ENCODE results near the gene ANKRD9. TPM values are rescaled to one million over a fixed set of nuclear protein-coding genes. Genes with fewer than 3 reads are reported as not detected.

The ANKRD9 gene
- total and polyA plus RNA-seq, 10 of the 15 experiments (the other 5 are each of a cell fraction or from before 2014, with no cell fraction given) = 0.03 to 3.6 (median 0.49) TPM

- ChIA-PET SMC1A (ENCODE audit: uncharacterized antibody, unreplicated experiment) (no interaction called here), POLR2A (interaction anchor here (0.5 kb wide), 1 partner anchor 125 kb away, joined by 3 read pairs; no protein-coding TSS in a partner anchor), RAD21 (ENCODE audit: unreplicated experiment) (no interaction called here), CTCF (no interaction called here)
- in situ Hi-C loops (cut with MboI) = no loop called here
- TF ChIP-seq YBX1 (IDR thresholded peaks at IDR 0.05) (no peak), ZNF622 (IDR thresholded peaks at IDR 0.05) (no peak)
- no TSS peak for BruUV-seq (replicated peaks)
- Histone ChIP-seq H3K79me2 (ENCODE audit: control insufficient read depth, insufficient read depth, low read length) (no peaks in the 10 kb centered on the region), H4K20me1 (ENCODE audit: control insufficient read depth, insufficient read depth) (no peaks in the 10 kb centered on the region), H3K9me3 (replicated peaks; ENCODE audit: control insufficient read depth, insufficient read depth, low read length) (no peaks in the 10 kb centered on the region), H2AFZ (ENCODE audit: control insufficient read depth, low read depth, low read length) (no peak overlapping the region), H3K4me3 (no peak overlapping the region), H3K27me3 (replicated peaks in 1 of 2; ENCODE audit: control insufficient read depth in 2 of 2, insufficient read depth in 2 of 2, low read length in 1 of 2) (no peaks in the 10 kb centered on the region), H3K9ac (ENCODE audit: control insufficient read depth, insufficient read depth, low read length) (no peak overlapping the region), H3K36me3 (ENCODE audit: control insufficient read depth in 2 of 2, insufficient read depth in 2 of 2, low read length in 1 of 2) (no peaks in the 10 kb centered on the region), H3K4me2 (ENCODE audit: control insufficient read depth, insufficient read depth) (no peak overlapping the region), H3K4me1 (ENCODE audit: control insufficient read depth, insufficient read depth, low read length) (no peaks in the 10 kb centered on the region), H3K27ac (ENCODE audit: control insufficient read depth, insufficient read depth) (no peak overlapping the region)
- 79% methylated on average over 8 of the region's 8 CpGs for WGBS (ENCODE audit: insufficient coverage, insufficient replicate concordance, low lambda C conversion rate, missing lambda C conversion rate)
- intact Hi-C loops (cut with micrococcal nuclease; ENCODE audit: unreplicated experiment) = no loop called here
- ATAC-seq = no peak
- DNase-seq (ENCODE audit: low read depth, low spot score) = no peak
- FAIRE-seq = no peak
These were observed 27.8 kb downstream of the ANKRD9 start for GRCh38 chr14:102481791-102482238.

- H3K4me1 ChIP-seq (ENCODE audit: control insufficient read depth, insufficient read depth, low read length) = no peaks in the 10 kb centered on the region
- H3K27ac ChIP-seq (ENCODE audit: control insufficient read depth, insufficient read depth) = no peak overlapping the region
- POLR2A ChIA-PET = interaction anchor here (0.5 kb wide), 1 partner anchor 126 kb away, joined by 3 read pairs; no protein-coding TSS in a partner anchor
- no TSS peak for BruUV-seq (replicated peaks)
- H3K27me3 ChIP-seq (replicated peaks in 1 of 2; ENCODE audit: control insufficient read depth in 2 of 2, insufficient read depth in 2 of 2, low read length in 1 of 2) = no peaks in the 10 kb centered on the region
- SMC1A ChIA-PET (ENCODE audit: uncharacterized antibody, unreplicated experiment) = no interaction called here
- H3K9me3 ChIP-seq (replicated peaks; ENCODE audit: control insufficient read depth, insufficient read depth, low read length) = no peaks in the 10 kb centered on the region
- H3K4me3 ChIP-seq = no peak overlapping the region
- no peaks in the 10 kb centered on the region for H3K79me2 ChIP-seq (ENCODE audit: control insufficient read depth, insufficient read depth, low read length)
- no peak overlapping the region for H3K9ac ChIP-seq (ENCODE audit: control insufficient read depth, insufficient read depth, low read length)
- CTCF ChIA-PET = no interaction called here
- in situ Hi-C loops (cut with MboI) (no loop called here), intact Hi-C loops (cut with micrococcal nuclease; ENCODE audit: unreplicated experiment) (no loop called here)
- no peak for ATAC-seq
- no peak overlapping the region for H2AFZ ChIP-seq (ENCODE audit: control insufficient read depth, low read depth, low read length)
- FAIRE-seq = no peak
- no peaks in the 10 kb centered on the region for H4K20me1 ChIP-seq (ENCODE audit: control insufficient read depth, insufficient read depth)
- H3K4me2 ChIP-seq (ENCODE audit: control insufficient read depth, insufficient read depth) = no peak overlapping the region
- DNase-seq (ENCODE audit: low read depth, low spot score) = no peak
- no peaks in the 10 kb centered on the region for H3K36me3 ChIP-seq (ENCODE audit: control insufficient read depth in 2 of 2, insufficient read depth in 2 of 2, low read length in 1 of 2)
- RAD21 ChIA-PET (ENCODE audit: unreplicated experiment) = no interaction called here
- 100% methylated on average over 4 of the region's 4 CpGs for WGBS (ENCODE audit: insufficient coverage, insufficient replicate concordance, low lambda C conversion rate, missing lambda C conversion rate)
- TF ChIP-seq POLR2A (IDR thresholded peaks at IDR 0.05; ENCODE audit: low read depth, low read length) (no peak), TARDBP (IDR thresholded peaks at IDR 0.05; ENCODE audit: borderline replicate concordance) (no peak), CHD2 (IDR thresholded peaks at IDR 0.05; ENCODE audit: borderline replicate concordance, low read depth, low read length) (no peak), MEF2B (IDR thresholded peaks at IDR 0.05; ENCODE audit: partially characterized antibody, poor library complexity, severe bottlenecking) (no peak), RFX5 (IDR thresholded peaks at IDR 0.05; ENCODE audit: low read depth, low read length) (no peak), MAX (IDR thresholded peaks at IDR 0.05; ENCODE audit: low read depth, low read length) (no peak), CEBPZ (IDR thresholded peaks at IDR 0.05; ENCODE audit: low read depth, low read length) (no peak), NR2C1 (IDR thresholded peaks at IDR 0.05) (no peak), POLR2AphosphoS2 (IDR thresholded peaks at IDR 0.05; ENCODE audit: low read depth, low read length) (no peak), ATF7 (IDR thresholded peaks at IDR 0.05; ENCODE audit: low read depth) (no peak), POU2F2 (IDR thresholded peaks at IDR 0.05; ENCODE audit: borderline replicate concordance, low read depth, low read length) (no peak), SRF (IDR thresholded peaks at IDR 0.05; ENCODE audit: low read depth in 2 of 2, low read length in 2 of 2) (no peak), BCL3 (IDR thresholded peaks at IDR 0.05; ENCODE audit: borderline replicate concordance, insufficient read depth, low read depth, low read length, poor library complexity, severe bottlenecking) (no peak)
These were observed 28.2 kb downstream of the ANKRD9 start for GRCh38 chr14:102481371-102481770.

All from GM12878 (cell line).